Transverse colon (tissue), 4 donors: Measurements from ENCODE around the gene TAT. TPM values are rescaled to one million over a fixed set of nuclear protein-coding genes. Genes with fewer than 3 reads are reported as not detected.
"Not testable (repeated sequence)": the region's sequence is repeated elsewhere in the genome, so short reads cannot be mapped to it uniquely, and the experiment has no call there.

Source experiments
- DNase-seq: peaks from one replicate; pipeline ENCODE4 v3.0.0-alpha.2; 2019
- H3K27ac ChIP-seq, 4 donors: fragments of 200-600 bp; sonication (generic); 2 replicates each; pipeline ENCODE4 v1.5.1; 2016 to 2018; ENCODE audit warnings: inconsistent platforms in 4 of 4
- H3K27me3 ChIP-seq: fragments of 200-600 bp; sonication (generic); 2 replicates; pipeline ENCODE4 v1.5.1; 2017; ENCODE audit warnings: inconsistent platforms
- H3K36me3 ChIP-seq, 4 donors: fragments of 200-600 bp; sonication (generic); 2 replicates each; pipeline ENCODE4 v1.5.1; 2017 to 2019; ENCODE audit warnings: inconsistent platforms in 4 of 4
- H3K4me1 ChIP-seq, 4 donors: fragments of 200-600 bp; sonication (generic); 2 replicates each; pipeline ENCODE4 v1.5.1; 2017 to 2020; ENCODE audit warnings: inconsistent platforms in 4 of 4
- H3K4me3 ChIP-seq, 4 donors: fragments of 200-600 bp; sonication (generic); 1 replicate in 1 of 4; 2 replicates in 3 of 4; pipeline versions ENCODE4 v1.5.1 to v1.6.1; 2017 to 2019; ENCODE audit warnings: inconsistent platforms in 4 of 4
- H3K9me3 ChIP-seq, 2 donors: fragments of 200-600 bp; sonication (generic); 2 replicates each; pipeline ENCODE4 v1.5.1; 2017 to 2019; ENCODE audit warnings: inconsistent platforms in 2 of 2
- EP300 ChIP-seq: sonication (generic); formaldehyde crosslinking; IDR thresholded peaks from one replicate; pipeline ENCODE4 v1.6.1; 2017; ENCODE audit warnings: antibody characterized with exemption, low read depth
- POLR2A ChIP-seq: fragments of 450-650 bp; IDR thresholded peaks from one replicate; pipeline ENCODE4 v1.6.1; 2016; ENCODE audit warnings: antibody characterized with exemption, mild to moderate bottlenecking, moderate library complexity
- POLR2AphosphoS5 ChIP-seq, 3 donors: sonication (generic); formaldehyde crosslinking; IDR thresholded peaks; one replicate each; pipeline ENCODE4 v1.6.1; 2016; ENCODE audit warnings: antibody characterized with exemption in 3 of 3
- WGBS, 2 donors: methylation state at CpG; one replicate each; pipeline ENCODE4 v1.1.5; 2018; ENCODE audit warnings: low coverage in 1 of 2; 5-methylcytosine and 5-hydroxymethylcytosine counted together
- in situ Hi-C, 4 donors: fragments of 200-750 bp; cut with MboI; loops; one replicate each; pipeline versions ENCODE4 v1.15.0 to v1.15.1; 2017; ENCODE audit warnings: low sequenced_read_pairs in 3 of 4, low pct_ligation_motif_present in 1 of 4, low pct_unique_long_range_greater_than_20kb in 1 of 4
- intact Hi-C: fragments of 100-400 bp; cut with DNase I; formaldehyde crosslinking; loops from one replicate; pipeline ENCODE4 v1.15.1; 2023; ENCODE audit warnings: low total_unique reads
- total RNA-seq, 4 donors: library from RNA; depleted of rRNA; stranded (reverse); fragments of >200 nt; gene quantifications; one replicate each; pipeline ENCODE4 v1.1.0, GENCODE V29; 2016
- TF ChIP-seq, protein P1 (sequence below), 5 experiments: fragments of 200-600 bp in 3 of 5; fragments of 450-650 bp in 2 of 5; sonication (generic) in 3 of 5; IDR thresholded peaks; 1 replicate in 2 of 5; 2 replicates in 3 of 5; pipeline ENCODE4 v1.5.1; 2016 to 2017; ENCODE audit warnings: antibody characterized with exemption in 5 of 5, inconsistent platforms in 3 of 5, mild to moderate bottlenecking in 2 of 5, moderate library complexity in 1 of 5

Gene TAT
- total RNA-seq, 4 donors from 2014 or later, result 0.37 to 3.4 (median 0.79) TPM; not detected in 1

DNA sequence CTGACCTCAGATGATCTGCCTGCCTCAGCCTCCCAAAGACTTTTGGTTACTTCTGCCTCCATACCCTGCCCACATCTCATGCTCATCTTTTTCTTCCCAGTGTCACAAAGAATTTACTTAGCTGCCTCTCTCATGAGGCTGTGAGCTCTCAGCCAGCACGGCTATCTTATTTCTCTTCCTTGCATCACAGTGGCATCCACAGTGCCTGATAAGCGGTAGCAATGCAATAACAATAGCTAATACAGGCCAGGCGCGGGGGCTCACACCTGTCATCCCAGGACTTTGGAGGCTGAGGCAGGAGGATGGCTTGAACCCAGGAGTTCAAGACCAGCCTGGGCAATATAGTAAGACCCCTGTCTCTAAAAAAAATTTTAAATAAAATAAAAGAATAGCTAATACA is 33.6 kb upstream of the TAT start:
- in situ Hi-C loops, result loop anchor here in 3 of 4 donors (10.0 to 25.0 kb wide), 2 partner anchors 196 to 198 kb away; no protein-coding TSS in a partner anchor
- intact Hi-C loops, result no loop called here
- WGBS, 2 donors, result 74 to 89% methylated on average over 4 of the region's 4 CpGs

GRCh38 chr16:71609066-71609465 is 32.2 kb upstream of the TAT start:
- no peaks in the 10 kb centered on the region for H3K9me3 ChIP-seq
- H3K27me3 ChIP-seq, result no peaks in the 10 kb centered on the region
- H3K27ac ChIP-seq, result no peak overlapping the region
- TF ChIP-seq EP300, result no peak
- TF ChIP-seq POLR2A, result no peak
- TF ChIP-seq, protein P1, sequence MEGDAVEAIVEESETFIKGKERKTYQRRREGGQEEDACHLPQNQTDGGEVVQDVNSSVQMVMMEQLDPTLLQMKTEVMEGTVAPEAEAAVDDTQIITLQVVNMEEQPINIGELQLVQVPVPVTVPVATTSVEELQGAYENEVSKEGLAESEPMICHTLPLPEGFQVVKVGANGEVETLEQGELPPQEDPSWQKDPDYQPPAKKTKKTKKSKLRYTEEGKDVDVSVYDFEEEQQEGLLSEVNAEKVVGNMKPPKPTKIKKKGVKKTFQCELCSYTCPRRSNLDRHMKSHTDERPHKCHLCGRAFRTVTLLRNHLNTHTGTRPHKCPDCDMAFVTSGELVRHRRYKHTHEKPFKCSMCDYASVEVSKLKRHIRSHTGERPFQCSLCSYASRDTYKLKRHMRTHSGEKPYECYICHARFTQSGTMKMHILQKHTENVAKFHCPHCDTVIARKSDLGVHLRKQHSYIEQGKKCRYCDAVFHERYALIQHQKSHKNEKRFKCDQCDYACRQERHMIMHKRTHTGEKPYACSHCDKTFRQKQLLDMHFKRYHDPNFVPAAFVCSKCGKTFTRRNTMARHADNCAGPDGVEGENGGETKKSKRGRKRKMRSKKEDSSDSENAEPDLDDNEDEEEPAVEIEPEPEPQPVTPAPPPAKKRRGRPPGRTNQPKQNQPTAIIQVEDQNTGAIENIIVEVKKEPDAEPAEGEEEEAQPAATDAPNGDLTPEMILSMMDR (IDR thresholded peaks at IDR 0.05), result no peak
- no peak for TF ChIP-seq POLR2AphosphoS5 (IDR thresholded peaks at IDR 0.05)
- intact Hi-C loops (no loop called here), in situ Hi-C loops (loop anchor here in 1 of 4 donors (25.0 kb wide), 1 partner anchor 197 kb away; no protein-coding TSS in a partner anchor)
- WGBS, 2 donors, result 54 to 64% methylated on average over 2 of the region's 2 CpGs
- no peak for DNase-seq
- peaks cover 0 to 6% (median 1%) of the 10 kb centered on the region in 4 donors for H3K4me1 ChIP-seq
- H3K4me3 ChIP-seq, result no peak overlapping the region
- no peaks in the 10 kb centered on the region for H3K36me3 ChIP-seq

More for the DNA sequence above, 33.6 kb upstream of the TAT start:
- TF ChIP-seq, protein P1 (IDR thresholded peaks at IDR 0.05), result no peak
- TF ChIP-seq POLR2AphosphoS5 (IDR thresholded peaks at IDR 0.05) (no peak), EP300 (no peak), POLR2A (no peak)
- H3K27ac ChIP-seq, result no peak overlapping the region
- DNase-seq, result no peak
- peaks cover 0 to 6% (median 1%) of the 10 kb centered on the region in 4 donors for H3K4me1 ChIP-seq
- H3K36me3 ChIP-seq, result no peaks in the 10 kb centered on the region
- H3K4me3 ChIP-seq, result no peak overlapping the region
- H3K9me3 ChIP-seq, result no peaks in the 10 kb centered on the region
- peaks cover 4% of the 10 kb centered on the region for H3K27me3 ChIP-seq

- Histone ChIP-seq H3K4me3 (no peak overlapping the region), H3K9me3 (no peaks in the 10 kb centered on the region), H3K4me1 (no peaks in the 10 kb centered on the region), H3K27me3 (no peaks in the 10 kb centered on the region), H3K36me3 (no peaks in the 10 kb centered on the region), H3K27ac (no peak overlapping the region)
- TF ChIP-seq EP300 (no peak), POLR2A (no peak), POLR2AphosphoS5 (IDR thresholded peaks at IDR 0.05) (no peak)
- TF ChIP-seq, protein P1 (IDR thresholded peaks at IDR 0.05), result no peak
- WGBS, 2 donors, result 75% methylated on average over 8 of the region's 8 CpGs; no CpG with 5 or more reads in 1 of the 2 donors
- intact Hi-C loops, result no loop called here
- no peak for DNase-seq
- in situ Hi-C loops, result loop anchor here in 1 of 4 donors (25.0 kb wide), 1 partner anchor 189 kb away; no protein-coding TSS in a partner anchor
These were observed 23.9 kb upstream of the TAT start for GRCh38 chr16:71600822-71601221.

DNA sequence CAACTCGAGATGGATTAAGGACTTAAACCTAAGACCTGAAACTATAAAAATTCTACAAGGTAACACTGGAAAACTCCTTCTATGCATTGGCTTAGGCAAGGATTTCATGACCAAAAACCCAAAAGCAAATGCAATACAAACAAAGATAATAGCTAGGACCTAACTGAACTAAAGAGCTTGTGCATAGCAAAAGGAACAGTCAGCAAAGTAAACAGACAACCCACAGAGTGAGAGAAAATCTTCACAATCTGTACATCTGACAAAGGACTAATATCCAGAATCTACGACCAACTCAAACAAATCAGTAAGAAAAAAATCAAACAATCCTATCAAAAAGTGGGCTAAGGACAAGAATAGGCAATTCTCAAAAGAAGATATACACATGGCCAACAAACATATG is 21.5 kb upstream of the TAT start:
- WGBS, 2 donors, result 44 to 47% methylated on average over 2 of the region's 2 CpGs
- intact Hi-C loops, H3K27ac ChIP-seq, H3K4me3 ChIP-seq, H3K27me3 ChIP-seq, H3K9me3 ChIP-seq, in situ Hi-C loops, DNase-seq, H3K4me1 ChIP-seq, H3K36me3 ChIP-seq: not testable (repeated sequence)

DNA sequence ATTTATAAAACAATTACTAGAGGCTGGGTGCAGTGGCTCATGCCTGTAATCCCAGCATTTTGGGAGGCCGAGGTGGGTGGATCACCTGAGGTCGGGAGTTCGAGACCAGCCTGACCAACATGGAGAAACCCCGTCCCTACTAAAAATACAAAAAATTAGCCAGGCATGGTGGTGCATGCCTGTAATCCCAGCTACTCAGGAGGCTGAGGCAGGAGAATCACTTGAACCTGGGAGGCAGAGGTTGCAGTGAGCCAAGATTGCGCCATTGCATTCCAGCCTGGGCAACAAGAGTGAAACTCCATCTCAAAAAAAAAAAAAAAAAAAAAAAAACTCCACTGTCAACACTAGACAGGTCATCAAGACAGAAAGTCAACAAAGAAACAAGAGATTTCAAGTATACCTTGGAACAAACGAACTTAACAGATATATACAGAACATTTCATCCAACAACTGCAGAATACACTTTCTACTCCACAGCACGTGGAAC is 18.5 kb upstream of the TAT start:
- DNase-seq, in situ Hi-C loops, H3K9me3 ChIP-seq, H3K27me3 ChIP-seq, H3K4me3 ChIP-seq, H3K36me3 ChIP-seq, H3K4me1 ChIP-seq, H3K27ac ChIP-seq, intact Hi-C loops: not testable (repeated sequence)
- 52 to 83% methylated on average over 2 to 7 of the region's 7 CpGs for WGBS, 2 donors
